HG02943 (cell line): Measurements from ENCODE around the gene PRELID3B.
A peak's percentile ranks its signal among the peaks of the same experiment; 100 is the strongest.
"Not testable (repeated sequence)": the region's sequence is repeated elsewhere in the genome, so short reads cannot be mapped to it uniquely, and the experiment has no call there.

Experiments
- ATAC-seq: cut with Tn5 transposase; IDR thresholded peaks from one replicate; pipeline ENCODE4 v1.9.1; 2021; ENCODE audit warnings: mild to moderate bottlenecking, low read depth, moderate library complexity; ENCODE audit not compliant: unreplicated experiment

PRELID3B gene

DNA sequence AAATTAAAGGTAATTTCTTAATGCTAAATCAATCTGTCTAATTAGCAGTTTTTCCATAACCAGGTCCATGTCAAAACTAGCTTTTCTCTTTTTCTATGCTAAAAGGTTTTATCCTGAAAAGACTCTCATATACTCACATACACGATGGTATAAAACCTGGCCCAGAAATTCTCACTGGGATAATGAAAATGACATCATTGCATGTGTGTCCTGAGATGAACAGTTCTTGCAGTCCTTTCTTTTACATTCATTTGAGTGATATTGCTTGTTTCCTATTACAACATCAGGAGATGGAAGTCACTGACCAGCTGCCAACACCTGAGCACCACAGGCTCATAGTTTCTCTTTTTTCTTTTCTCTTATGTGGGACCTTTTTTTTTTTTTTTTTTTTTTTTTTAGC, 7.9 kb upstream of the PRELID3B start:
- no peak for ATAC-seq

DNA sequence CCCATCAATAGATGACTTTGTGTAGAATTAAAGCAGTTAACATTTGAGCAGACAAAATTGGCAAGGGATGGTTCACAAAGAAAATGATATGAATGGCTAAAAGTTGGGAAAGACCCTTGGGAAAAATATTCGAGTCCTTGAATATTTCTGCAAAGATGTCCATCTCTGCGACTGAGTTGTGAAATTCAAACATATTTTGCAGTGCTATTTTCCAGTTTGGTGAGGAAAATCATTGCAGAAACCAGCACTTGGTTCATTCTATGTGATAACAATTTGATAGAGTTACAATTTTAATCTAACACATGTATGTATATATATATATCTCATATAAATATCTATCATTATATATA, 6.1 kb upstream of the PRELID3B start:
- ATAC-seq = no peak

GRCh38 chr20:59047938-59048680, 5.5 kb upstream of the PRELID3B start:
- no peak for ATAC-seq

DNA sequence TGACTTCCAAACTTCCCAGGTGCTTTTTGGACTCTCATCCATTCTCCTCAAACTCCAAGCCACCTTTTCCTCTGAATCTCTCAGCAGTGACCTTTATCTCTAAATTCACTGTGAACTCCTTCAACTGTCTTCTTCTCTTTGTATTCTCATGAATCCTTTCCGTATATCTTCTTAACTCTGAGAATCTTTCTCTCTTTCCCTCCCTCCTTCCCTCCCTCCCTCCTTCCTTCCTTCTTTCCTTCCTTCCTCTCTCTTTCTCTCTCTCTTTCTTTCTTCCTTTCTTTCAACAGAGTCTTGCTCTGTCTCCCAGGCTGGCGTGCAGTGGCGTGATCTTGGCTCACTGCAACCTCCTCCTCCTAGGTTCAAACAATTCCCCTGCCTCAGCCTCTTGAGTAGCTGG, 4.3 kb upstream of the PRELID3B start:
- no peak for ATAC-seq

- no peak for ATAC-seq
Measured at GRCh38 chr20:59044796-59045195, 2.2 kb upstream of the PRELID3B start.

GRCh38 chr20:59044295-59044694, 1.7 kb upstream of the PRELID3B start:
- ATAC-seq = no peak

DNA sequence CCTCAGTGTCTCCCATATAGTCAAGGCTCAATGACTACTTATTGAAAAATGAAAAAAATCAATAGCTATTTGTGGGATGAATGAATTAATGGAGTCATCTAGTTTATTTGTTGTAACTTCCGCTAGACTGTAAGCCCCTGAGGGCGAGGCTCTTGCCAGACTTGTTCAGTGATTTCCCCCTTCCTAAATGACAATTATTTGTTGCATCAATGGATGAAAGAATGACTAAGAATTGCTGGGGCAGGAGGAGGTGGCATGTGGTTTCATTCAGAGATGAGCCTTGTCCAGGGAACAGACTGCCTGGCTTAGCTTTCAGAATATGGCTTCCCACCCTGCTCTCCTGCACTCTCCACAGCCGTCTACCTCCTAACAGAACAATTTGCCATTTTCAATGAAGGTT, 1.1 kb upstream of the PRELID3B start:
- no peak for ATAC-seq

DNA sequence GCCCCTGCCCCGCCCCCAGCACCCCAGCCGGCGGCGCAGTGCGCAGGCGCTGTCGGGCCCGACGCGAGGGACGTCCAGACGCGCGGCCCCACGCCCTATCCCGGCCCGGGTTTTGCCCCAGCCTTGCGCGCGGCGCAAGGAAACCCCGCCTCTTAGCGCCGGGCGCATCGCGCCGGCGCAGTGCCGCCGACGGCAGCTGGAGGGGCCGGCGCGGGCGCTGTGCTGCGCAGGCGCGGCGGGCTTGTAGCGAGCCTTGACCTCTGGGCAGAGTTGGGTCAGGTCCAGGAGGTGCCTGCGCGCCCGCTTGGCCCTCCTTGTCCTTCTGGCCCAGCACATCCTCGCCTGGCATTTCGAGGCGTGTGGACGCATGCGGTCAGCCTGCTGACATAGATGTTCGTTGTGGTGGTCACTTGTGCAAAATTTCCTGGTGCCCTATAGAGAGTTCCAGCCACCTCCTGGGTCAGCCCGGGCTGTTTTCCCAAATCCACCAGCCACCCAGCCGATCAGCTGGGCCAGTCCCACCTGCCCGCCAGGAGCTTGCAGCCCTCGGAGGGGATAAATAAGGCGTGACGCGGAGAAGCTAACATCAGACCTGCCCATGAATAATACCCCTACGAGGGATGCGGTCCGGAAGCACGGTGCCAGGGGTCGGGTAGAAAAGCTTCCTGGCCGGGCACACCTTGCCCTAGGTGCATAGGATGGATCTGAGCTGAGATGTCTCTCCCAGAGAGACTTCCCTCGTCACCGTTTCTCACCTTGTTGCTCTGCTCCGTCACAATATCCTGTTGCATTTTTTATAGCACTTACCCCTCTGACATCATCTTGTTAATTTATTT, 428 bp upstream of the PRELID3B start:
- peak; percentile 89 for ATAC-seq

DNA sequence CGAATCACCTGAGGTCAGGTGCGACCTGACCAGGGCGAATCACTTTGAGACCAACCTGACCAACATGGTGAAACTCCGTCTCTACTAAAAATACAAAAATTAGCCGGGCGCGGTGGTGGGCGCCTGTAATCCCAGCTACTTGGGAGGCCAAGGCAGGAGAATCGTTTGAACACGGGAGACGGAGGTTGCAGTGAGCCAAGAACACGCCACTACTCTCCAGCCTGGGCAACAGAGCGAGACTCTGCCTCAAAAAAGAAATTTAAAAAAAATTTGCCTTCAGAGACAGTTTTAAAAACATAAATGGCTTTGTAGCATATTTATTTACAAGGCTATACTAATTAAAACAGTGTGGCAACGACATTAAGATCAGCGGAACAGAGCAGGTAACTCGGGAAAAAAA, 1.1 kb downstream of the PRELID3B start:
- not testable (repeated sequence) for ATAC-seq

GRCh38 chr20:59040667-59041066, 1.9 kb downstream of the PRELID3B start:
- ATAC-seq = no peak

GRCh38 chr20:59039233-59039632, 3.4 kb downstream of the PRELID3B start:
- ATAC-seq = no peak

DNA sequence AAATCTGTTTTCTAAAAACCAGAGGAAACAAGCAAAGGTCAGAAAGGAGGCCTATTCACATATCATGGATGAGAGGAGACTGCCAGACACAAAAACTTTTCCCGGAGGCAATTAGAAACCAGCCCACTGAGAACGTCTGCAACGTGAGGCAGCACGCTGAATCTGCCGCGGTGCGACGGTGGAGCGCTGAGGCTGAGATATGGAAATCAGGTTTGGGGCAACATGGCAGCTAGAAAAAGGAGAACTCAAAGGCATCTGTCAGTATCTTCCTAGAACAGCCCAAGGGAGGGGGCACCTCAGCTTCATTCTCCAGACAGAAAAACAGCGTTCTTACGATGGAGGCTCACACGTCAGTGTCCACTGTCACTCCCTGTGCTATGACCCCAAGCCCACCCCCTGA, 5.2 kb downstream of the PRELID3B start:
- ATAC-seq = no peak

DNA sequence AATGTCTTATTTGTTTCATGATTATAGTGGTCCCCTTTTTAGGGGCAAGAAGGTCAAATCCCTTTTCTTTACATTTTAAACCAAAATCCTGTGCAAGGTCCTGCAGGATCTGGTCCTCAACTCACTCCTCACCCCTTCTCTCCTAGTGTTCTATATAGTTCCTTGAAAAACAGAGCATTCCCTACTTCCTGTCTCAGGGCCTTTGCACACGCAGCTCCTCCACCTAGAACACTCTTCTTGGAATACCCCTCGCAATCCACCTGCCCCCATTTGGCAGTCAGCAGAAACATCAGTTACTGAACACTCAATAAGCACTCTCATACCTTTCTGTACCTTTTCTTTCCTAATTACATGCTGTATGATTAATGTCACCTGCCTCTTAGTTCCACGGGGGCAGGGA, 7.2 kb downstream of the PRELID3B start:
- no peak for ATAC-seq

DNA sequence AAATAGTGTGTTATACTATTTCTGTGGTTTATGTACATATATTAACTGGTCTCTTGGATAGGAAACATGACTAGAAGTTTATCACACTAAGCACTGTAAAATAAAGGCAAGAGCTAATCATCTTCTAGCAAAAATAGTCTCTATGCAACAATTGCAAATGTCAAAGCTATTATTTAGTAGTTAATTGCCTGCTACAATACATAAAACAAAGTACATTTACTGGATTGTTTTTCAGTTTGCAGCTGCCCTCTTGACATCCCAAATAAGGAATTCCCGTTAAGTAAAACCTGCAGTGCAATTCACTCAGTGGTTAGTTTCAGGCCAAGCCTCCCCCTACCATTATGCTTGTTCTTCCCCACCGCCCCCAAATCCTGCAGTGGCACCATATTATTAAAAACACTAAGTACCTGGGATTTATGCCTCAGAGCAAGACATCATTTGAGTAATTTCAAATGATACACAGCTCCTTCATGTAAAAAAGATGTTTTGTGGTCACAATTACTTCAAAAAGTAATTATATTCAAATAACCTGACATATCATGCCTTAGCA, 8.9 kb downstream of the PRELID3B start:
- ATAC-seq = no peak

DNA sequence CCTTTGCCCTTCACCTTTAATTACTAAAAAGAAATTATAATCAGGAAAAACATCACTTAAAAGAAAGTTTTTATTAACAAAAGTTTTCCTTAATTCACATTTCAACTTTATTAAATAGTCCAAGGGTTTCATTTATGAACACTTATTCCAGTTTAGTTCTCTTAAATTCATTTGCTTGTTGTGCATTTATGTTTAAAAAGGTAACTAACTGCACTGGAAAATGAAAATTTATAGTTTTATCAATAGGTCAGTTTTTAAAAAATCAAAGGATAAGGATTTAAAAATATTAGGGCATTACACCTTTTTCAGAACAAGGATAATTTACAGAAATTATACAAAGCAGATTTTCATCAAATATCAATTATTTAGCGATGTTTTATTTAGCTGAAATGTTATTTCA, 9.5 kb downstream of the PRELID3B start:
- ATAC-seq = no peak

GRCh38 chr20:59032713-59033059, 9.9 kb downstream of the PRELID3B start:
- ATAC-seq = peak; percentile 34

DNA sequence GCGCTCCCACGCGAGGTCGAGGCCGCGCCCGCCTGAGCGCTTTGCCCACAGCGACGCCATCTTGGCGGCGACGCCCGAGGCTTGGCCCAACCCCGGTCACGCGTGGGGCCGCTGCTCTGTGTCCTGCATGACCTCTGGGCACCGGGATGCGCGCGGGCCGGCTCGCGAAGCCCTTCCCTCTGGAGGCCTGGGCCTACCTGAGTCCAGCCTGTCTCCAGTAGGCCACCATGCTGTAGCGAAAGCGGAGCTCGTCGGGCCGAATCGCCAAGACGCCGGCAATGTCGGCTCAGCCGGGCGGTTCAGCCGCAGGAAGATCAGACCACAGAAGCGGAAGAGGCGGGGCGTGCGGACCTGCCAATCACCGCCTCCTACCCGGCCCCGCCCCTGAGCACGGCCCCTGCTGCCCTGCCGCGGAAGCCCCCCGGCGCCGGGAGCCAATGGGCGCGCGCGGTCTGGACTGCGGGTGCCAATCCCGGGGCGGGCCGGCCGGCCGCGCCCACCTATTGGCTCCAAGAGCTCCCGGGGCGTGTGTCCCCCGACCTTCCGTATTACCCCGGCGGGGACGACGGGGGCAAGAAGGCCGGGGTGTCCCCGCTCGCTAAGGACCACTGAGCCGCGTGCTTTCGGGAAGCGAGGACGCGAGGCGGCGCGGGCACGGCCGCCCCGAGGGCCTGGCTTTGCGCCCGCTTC, 10.4 kb downstream of the PRELID3B start, which contains the start of gene ATP5F1E:
Gene ATP5F1E (minus strand): TSS at position 313 of the 690 bp plus-strand sequence. CDS start 84 bp downstream, at position 229.
- ATAC-seq = peak; percentile 91

GRCh38 chr20:59031564-59032022, 11.0 kb downstream of the PRELID3B start:
- ATAC-seq = no peak

- no peak for ATAC-seq
Measured at GRCh38 chr20:59030911-59031563, 11.5 kb downstream of the PRELID3B start.

- ATAC-seq = no peak
Measured at GRCh38 chr20:59028812-59029211, 13.8 kb downstream of the PRELID3B start.
